GM21447 (cell line): ENCODE measurements around the gene CACNA1B.
"Not testable (repeated sequence)": the region's sequence is repeated elsewhere in the genome, so short reads cannot be mapped to it uniquely, and the experiment has no call there.

Source experiments
- ATAC-seq: cut with Tn5 transposase; IDR thresholded peaks from one replicate; pipeline ENCODE4 v1.9.1; 2021; ENCODE audit not compliant: unreplicated experiment

Gene CACNA1B

DNA sequence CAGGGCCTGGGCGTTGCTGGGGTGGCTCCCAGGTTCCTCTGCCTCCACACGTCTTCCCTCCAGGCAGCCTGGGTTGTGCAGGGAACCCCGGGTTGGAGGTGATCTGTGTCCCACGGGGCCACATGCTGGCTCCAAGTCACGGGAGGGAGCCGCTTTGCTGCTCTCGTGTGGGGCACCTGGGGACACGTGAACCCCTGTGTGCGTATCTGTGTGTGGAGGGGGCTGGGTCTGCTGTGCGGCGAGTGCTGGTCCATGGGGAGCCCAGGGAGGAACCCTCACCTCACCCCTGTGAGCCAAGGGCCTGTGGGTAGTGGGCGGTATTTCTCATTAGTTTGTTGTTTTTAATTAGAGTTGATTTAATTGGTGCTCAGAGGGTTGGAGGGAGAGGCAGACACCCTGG lies 7.5 kb downstream of the CACNA1B start:
- ATAC-seq = not testable (repeated sequence)

DNA sequence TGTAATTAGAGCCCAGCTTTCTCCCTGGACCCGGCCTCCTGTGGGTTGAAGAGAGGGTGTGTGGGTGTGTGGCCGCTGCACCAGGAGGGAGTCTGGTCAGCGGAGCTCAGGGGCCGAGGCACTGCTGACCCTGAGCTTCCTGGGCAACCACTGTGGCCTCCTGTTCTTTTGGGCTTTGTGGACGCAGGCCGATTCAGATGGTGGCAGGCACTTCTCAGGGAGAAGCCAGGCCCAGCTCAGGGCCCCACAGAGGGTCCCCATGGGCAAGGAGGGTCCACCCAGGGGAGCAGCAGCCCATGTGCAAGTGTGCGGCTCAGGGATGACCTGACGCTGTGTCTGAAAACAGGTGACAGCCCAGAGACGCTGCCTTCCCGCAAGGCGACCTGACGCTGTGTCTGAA lies 11.0 kb downstream of the CACNA1B start:
- ATAC-seq = not testable (repeated sequence)

DNA sequence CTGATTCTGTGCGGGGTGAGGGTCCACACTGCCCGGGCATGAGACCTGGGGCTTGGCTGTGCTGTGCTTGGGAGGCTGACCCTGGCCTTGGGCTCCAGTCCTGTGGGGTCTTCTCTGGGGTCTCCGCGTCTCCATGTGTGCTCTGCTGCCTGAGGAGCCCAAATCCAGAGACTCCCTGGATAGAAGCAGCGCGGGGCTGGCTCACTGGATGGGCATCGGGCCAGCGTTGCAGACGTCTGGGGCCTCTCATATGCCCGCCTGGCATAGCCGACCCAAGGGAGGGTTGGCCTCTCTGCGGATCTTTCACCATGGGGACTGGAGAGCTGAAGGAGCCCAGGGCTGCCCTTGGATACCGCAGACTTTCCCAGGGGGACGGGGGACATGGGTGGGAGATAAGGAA lies 12.4 kb downstream of the CACNA1B start:
- ATAC-seq = not testable (repeated sequence)

DNA sequence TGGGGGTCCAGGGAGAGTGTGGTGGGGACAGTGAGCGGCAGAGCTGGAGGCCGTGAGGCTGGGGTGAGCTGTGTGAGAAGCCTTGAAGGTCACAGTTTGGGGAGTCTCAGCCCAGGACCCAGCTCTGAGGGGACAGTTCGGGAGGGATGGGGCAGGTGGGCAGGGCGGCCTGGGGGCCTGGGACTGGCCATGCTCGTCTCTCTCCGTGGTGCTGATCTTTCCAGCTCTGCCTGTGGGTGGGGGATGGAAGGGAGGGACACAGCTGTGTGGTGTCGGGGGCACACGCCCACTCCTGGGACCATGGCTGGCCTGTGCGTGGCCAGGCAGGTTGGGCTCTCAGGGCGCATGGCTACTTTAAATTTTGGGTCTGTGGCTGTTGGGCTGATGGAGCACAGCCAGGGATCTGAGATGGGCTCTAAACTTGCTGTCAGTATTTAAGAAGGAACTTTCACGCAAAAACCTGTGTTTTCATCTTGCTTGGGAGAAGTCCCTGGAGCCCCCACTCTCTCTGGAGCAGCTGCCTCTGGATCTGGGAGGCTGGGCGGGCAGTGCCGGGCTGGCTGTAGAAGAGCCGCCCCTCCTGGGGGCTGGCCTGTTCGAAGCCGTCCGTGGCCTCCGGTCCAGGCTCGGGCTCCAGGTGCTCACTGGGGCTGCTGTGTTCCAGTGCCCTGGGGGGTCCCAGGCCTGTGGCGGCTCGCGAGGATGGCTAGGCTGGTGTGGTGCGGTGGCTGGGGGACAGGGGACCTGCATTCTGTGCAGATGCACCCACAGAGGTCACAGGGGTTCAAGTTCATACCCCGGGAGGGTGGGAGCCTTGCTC lies 13.4 kb downstream of the CACNA1B start:
- not testable (repeated sequence) for ATAC-seq

DNA sequence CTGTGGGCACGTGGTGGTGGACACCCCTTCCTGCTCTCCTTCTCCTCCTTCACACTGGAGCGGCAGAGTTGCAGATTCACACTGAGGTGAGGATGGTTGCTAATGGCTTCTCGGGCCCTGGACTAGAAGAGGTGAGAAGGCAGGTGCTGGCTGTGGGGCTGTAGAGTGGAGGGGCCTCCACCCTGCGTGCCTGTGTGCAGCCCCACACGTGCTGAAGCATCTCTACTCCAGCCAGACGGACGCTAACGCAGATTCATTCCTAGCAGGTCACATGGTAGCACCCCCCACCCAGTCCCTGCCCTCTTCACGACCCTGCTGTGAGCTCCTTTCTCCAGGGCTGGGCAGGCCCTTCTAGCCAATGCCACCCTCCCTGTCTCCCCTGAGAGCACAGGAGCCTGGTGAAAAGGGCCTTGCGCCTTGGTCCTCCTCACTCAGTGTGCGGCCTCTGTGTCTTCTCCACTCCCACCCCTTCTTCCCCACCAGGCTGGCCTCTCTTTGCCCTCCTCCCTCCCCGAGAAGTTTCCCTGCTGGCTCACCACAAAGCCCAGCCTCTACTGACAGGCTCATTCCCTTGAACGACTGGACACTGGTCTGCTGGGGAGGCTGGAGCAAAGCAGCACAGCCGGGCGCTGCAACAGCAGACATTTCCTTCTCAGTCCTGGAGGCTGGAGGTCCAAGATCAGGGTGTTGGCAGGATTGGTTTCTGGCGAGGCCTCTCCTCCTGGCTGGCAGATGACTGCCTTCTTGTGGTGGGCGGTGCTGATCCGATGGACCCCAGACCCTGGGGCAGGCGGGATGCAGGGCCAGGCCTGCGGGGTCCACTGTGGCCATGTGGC lies 14.2 kb downstream of the CACNA1B start:
- no peak for ATAC-seq

DNA sequence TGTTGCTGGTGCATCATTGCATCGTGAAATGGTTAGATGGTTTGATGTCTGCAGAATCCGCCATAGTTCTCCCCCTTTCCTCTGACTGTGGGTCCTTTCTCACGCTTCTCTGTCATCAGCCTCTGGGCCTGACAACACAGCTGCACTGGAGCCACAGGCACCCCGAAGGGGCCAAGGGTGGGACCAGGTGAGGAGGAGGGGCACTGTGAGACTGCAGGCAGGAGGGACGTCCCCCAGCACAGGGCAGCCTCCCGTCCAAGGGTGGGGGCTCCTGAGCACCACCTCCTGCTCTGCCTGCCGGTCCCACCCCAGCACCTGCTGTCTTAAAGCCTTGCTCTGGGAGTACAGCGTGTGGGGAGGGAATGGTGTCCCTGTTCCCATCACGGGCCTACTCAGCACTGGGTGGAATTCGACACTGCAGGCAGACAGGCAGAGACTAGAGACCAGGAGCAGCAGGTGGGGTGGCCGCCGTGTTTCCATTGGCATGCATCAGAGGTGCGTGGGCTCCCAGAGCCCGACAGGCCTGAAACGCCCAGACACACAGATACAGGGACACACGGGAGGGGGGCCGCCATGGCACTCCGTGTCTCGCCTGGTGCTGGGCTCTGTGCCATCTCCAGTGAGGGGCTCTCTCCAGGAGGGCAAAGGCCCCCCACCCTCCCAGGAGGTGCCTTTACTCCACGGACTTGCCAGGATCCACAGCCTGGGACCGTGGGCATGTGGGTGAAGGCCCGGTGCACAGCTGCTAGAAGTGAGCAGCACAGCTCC lies 15.0 kb downstream of the CACNA1B start:
- no peak for ATAC-seq

DNA sequence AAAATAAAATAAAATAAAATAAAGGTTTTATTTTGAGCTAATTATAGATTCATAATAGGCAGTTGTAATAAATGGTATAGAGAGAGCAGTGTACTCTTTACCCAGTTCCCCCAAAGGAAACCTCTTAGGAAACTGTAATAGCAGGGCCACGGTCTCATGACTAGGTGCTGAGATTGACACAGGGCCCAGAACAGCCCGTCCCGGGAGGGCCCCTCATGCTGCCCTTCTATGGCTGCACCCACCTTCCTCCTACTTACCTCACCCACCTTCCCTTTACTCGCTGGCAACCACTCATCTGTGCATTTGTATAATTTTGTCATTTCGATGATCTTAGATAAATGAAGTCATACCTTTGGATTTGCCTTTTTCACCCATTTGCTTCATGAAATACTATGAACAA lies 16.1 kb downstream of the CACNA1B start:
- no peak for ATAC-seq

DNA sequence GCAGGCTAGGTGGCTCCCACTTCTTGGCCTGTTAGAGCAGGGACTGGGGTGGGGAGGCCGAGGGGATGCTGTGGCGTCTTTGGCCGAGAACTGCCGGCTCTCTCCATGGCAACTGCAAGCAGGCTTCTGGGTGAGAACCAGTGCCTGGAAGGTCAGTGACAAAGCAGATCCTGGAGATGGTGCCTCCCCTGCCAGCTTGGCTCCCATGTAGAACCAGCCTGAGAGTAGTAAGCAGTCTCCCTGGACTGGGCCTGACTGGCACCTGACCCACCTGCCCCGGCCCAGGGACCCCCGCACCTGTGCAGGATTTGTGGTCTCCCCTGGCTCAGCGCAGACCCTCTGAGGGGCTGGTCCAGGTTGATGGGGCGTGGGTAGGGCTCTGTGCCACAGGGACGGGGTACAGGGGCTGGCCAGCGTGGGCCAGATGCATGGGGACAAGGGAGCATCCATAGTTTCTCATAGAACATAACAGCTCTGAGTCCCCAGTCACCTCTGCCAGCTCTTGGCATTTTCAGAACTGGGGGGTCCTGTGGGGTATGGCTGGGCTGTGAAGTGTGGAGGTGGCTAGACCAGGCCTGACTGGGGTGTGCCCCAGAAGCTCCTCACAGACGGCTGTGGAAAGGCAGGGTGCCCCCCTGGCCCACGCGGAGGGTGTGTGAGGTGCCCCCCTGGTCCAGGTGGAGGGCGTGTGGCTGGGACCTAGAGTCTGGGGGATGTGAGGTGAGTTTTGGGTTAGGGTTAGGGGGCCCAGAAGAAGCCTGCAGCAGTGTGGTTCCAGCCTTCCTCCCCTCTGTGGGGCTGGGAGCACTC lies 22.2 kb downstream of the CACNA1B start:
- ATAC-seq = no peak

DNA sequence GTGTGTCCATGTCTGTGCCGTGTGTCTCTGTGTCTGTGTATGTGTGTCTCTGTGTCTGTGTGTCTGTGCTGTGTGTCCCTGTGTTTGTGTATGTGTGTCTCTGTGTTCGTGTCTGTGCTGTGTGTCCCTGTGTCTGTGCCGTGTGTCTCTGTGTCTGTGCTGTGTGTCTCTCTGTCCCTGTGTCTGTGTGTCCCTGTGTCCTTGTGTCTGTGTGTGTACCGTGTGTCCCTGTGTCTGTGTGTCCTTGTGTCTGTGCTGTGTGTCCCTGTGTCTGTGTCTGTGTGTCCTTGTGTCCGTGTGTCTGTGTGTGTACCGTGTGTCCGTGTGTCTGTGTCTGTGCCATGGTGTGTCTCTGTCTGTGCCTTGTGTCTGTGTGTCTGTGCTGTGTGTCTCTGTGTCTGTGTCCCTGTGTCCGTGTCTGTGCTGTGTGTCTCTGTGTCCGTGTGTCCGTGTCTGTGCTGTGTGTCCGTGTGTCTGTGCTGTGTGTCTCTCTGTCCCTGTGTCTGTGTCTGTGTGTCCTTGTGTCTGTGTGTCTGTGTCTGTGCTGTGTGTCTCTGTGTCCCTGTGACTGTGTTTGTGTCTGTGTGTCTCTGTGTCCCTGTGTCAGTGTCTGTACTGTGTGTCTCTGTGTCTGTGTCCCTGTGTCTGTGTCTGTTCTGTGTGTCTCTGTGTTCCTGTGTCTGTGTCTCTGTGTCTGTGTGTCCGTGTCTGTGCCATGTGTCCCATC lies 23.2 kb downstream of the CACNA1B start:
- ATAC-seq = no peak

DNA sequence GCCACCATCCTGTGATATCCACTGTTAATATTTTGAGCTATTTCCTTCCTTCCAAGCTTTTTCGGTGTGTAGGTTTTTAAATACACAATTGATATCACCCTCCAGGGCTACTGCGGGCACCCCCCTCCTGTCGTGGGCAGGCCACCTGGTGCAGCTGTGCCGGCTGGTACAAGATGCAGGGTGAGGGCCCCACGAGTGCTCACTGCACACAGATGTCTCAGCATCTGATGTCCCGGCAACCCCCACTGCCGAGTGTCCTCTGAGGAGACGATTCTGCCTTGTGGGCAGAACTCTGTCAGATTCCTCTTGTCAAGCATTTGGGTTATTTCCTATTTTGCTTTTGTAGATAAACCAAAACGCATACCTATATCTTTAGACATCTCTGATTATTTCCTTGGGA lies 25.1 kb downstream of the CACNA1B start:
- no peak for ATAC-seq

DNA sequence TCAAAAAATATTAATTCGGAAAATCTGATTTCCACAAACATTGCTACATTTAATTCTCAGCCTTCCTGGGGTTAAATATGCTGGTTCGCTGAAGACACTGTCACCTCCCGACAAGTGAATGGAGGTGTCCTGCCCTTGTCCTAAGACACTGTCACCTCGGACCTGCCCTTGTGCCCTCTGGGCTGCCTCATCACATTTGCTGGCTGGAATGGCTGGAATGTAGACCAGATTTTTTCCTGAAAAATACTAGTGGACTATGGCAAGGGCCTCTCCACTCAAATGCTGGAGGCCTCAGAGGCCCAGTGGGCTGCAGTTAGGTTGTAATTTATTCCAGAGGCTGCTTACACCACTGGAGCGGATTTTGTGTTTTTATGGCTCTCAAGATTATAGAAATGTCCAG lies 28.2 kb downstream of the CACNA1B start:
- ATAC-seq = no peak

DNA sequence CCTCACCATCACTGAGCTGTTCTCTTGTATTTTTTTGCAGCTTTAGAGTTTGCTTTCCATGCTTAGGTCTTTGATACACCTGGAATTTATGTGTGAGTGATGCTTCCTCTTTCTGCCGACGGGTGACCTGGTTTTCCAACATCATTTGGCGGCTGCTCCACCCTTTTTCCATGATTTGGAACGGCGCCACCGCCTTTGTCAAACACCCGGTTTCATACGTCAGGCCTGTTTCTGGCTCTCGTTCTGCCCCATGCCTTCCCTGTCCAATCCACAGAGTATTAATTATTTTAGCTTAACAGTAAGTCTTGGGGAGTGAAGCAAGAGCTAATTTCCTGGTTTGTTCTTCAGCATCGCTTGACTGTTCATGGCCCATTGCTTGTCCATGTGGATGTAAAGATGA lies 30.2 kb downstream of the CACNA1B start:
- no peak for ATAC-seq

DNA sequence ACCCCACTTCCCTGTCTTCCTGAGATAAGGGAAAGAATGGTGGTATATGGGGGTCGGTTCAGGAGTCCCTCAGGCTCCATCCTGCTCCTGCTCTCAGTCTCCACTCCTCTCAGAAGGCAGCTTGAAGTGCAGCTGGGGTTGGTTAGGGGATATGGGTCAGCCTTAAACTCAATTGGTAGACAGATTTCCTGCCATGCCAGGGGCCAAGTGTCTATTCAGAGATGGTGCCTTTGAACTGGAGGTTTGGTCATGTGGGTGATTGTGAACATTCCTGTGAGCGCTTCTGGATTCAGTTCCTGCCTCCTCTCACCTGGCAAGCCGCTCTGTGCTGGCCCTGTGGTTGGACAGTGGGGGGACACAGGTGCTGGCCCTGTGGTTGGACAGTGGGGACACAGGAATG lies 35.1 kb downstream of the CACNA1B start:
- ATAC-seq = no peak

DNA sequence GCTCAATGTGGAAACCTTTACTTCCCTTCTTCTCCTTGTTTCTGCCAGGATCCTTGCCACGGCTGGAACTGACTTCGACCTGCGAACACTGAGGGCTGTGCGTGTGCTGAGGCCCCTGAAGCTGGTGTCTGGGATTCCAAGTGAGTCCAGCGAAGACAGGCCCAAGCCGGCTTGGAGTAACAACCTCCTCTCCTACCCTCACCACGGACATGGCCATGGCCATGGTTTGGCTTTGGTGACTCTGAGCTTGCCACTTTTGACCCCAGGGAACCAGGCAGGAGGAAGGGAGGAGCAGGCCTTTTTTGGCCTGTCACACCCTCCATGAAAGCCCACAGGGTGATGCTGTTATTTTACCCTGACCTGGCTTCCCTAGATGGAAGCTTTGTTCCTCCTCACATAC lies 35.5 kb downstream of the CACNA1B start:
- ATAC-seq = no peak

DNA sequence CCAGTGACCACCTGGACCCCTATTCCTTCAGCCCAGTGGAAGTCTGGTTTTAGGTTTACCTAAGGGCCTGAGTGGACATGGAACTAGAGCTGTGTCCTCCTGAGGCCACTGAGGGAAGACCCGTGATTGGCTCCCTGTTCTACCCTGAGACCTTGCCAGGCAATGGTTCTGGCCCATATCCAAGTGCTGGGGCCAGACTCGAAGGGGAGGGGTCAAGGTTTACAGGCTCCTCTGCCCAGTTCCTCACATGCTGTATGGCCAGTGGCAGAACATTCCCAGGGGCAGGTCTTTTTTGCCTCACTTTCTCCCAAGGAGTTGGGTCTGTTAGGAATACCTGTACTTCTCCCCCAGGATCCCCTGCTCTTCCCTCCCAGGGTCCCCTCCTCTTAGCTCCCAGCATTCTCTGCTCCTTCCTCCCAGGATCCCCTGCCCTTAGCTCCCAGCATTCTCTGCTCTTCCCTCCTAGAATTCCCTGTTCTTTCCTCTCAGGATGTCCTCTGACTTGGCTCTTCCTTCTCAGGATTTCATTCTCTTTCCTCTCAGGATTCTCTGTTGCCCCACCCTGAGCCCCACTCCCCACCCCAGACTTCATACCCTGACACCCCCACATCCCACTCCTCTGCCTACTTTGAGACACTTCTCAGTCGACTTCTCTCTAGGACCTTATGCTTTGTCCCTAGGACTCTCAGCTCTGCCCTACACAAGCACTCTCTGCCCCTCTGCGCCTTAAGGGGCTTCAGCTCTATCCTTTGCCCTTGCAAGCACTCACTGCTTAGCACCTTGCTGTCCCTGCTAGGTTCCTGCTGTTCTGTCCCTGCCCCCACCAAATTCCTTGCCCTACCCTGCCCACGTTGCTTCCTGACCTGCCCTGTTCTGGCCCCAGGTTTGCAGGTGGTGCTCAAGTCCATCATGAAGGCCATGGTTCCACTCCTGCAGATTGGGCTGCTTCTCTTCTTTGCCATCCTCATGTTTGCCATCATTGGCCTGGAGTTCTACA lies 36.5 kb downstream of the CACNA1B start:
- no peak for ATAC-seq

DNA sequence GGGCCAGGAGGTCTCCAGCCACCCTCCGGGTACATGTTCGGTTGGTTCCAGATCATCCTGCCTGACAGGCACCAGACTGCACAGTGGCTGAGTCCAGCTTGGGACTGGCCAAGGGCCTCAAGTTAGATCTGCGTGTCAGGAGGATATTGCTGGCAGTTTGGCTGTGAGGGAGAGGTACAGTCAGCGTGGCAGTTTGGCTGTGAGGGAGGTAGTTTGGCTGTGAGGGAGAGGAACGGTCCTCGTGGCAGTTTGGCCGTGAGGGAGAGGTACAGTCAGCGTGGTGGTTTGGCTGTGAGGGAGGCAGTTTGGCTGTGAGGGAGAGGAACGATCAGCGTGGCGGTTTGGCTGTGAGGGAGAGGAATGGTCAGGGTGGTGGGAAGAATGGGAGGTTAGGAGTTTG lies 39.0 kb downstream of the CACNA1B start:
- no peak for ATAC-seq

DNA sequence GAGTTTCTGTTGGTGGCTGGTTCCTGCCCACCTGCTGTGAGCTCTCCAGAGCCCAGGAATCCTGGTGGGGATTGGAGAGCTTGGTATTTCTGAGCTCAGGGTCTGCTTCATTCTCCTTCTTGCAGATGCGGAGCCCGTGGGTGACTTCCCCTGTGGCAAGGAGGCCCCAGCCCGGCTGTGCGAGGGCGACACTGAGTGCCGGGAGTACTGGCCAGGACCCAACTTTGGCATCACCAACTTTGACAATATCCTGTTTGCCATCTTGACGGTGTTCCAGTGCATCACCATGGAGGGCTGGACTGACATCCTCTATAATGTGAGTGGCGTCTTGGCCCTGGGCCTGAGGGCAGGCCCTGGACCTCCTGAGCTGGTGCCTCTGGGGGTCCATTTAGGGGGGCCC lies 39.5 kb downstream of the CACNA1B start:
- no peak for ATAC-seq

DNA sequence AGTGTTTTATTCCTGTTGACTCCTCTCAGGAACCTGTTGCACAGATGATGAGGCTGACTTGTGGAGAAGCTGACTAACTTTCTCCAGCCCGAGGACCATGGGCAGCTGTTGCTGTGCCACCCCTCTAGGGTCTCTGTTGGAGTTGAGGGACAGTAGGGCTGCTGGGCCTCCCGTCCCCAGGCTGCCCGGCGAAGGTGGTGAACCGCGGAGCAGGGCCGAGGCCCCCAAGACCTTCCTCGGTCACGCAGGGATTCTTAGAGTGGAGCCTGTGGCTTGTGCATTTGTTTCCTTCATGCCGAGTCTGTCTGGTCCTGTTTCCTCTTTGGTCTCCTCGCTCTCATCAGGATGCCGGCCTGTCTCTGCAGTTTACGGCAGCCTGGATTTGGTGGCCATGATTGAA lies 40.2 kb downstream of the CACNA1B start:
- no peak for ATAC-seq
